Germinal center (tissue), 1 donor: ENCODE measurements around the gene STUM.

Experiments used
- DNase-seq: peaks from one replicate; pipeline ENCODE4 v3.0.0; 2012; ENCODE audit warnings: mixed read lengths, low spot score

The STUM gene

GRCh38 chr1:226654046-226654667, 105.6 kb downstream of the STUM start:
- no peak for DNase-seq

DNA sequence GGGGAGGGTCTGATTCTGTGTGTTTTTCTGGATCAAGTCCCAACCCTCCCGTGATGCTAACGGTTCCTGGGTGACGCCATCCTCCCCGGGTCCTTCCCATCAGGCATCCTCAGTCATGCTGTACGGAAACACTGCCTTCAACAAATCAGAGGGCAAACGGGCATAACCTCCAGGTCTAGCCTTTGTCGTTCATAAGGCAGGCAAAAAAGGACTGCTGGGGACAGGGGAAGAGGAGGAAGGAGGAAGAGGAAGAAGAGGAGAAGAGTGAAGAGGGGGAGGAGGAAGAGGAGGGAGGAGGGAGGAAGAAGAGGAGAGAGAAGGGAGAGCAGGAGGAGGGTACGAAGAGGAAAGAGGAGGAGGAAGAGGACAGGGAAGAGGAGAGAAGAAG, 106.1 kb downstream of the STUM start:
- DNase-seq: no peak

GRCh38 chr1:226655251-226656163, 106.9 kb downstream of the STUM start:
- no peak for DNase-seq

GRCh38 chr1:226656201-226656600, 107.6 kb downstream of the STUM start:
- no peak for DNase-seq

DNA sequence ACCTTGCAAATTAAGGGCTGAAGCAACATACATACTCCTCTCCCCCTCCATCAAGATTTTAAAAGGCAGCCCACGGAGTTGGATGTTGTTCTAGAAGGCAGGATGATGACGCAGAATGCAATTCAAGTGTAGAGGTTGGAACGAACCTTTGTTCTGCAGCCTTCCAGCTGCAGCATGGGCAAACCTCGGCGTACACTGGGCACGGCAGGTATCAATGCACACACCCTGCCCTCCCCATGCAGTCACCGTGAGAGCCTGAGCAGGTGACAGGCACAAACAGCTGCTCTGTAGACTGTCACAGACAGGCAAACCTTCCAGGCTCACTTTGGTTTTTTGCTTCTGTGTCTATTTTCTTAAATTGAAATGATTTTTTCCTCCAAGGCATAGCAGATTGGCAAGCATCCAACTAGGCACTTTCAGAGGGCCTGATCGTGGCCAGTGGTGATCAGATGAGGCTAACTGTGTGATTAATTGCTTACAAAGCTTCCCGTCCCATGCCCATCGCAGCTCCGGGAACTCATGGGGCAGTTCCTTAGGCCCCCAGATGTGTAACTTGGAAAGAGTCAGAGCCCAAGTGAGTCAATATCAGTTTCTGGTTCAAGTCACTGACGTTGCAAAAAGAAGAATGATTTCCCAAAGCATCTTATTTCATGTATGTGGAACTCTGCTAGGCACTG, 108.2 kb downstream of the STUM start:
- no peak for DNase-seq

DNA sequence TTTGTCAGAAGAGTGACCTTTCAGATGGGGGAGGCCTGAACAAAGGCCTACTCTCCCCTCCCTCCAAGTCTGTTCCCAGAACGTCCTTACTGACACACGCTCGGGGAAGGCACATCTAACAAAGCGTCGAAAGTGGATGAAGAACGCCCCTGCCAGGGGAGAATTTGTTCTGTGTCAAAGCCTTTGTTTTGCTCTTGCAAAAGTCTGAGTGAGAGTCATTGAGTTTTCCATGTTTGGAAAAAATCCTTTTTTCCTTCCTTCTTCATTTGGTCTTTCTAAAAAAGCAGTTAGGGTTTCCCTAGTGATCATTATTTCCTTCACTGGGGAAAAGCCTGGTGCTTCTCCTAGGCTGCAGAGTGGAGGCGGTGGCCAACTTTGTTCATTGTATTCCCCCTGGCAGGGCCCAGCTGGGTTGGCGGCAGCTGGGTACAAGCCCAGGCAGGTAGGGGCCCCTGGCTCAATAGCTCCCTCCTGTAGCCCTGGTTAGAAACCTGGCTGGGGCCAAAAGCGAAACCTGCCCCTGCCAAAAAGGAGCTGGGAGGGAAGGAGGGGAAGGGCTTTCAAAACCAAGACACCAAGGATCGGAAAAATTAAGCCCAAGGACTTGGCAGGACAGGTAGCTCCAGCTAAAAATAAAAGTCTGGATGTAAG, 109.5 kb downstream of the STUM start:
- no peak for DNase-seq

GRCh38 chr1:226658546-226659125, 110.1 kb downstream of the STUM start:
- no peak for DNase-seq
